ENCODE data around the gene PTPRD.
"Not testable (repeated sequence)": the region's sequence is repeated elsewhere in the genome, so short reads cannot be mapped to it uniquely, and the experiment has no call there.

PTPRD gene

GRCh38 chr9:9215050-9215449 lies 1397.8 kb downstream of the PTPRD start:
- DNase-seq (ENCODE audit: low read depth in 4 of 4, low spot score in 1 of 4) = no peak

DNA sequence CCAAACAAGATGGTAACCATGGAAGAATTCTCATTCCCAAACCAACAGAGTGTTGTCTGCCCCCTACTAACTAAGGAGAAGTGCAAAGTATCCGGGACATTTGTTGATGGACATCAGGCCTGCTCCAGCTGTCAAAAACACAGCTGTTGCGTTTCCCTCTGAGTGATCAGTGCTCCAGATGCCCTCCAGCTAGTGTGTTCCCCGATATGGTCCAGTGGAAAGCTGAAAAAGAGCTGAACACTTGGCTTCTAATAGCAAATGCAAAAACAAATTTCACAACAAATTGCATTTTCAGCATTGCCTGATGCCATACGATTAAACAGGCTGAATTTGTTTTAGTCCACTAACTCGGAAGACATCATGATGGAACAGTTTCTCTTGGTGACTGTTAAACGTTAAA lies 1398.7 kb downstream of the PTPRD start:
- DNase-seq (ENCODE audit: low read depth in 4 of 4, low spot score in 1 of 4) = no peak

DNA sequence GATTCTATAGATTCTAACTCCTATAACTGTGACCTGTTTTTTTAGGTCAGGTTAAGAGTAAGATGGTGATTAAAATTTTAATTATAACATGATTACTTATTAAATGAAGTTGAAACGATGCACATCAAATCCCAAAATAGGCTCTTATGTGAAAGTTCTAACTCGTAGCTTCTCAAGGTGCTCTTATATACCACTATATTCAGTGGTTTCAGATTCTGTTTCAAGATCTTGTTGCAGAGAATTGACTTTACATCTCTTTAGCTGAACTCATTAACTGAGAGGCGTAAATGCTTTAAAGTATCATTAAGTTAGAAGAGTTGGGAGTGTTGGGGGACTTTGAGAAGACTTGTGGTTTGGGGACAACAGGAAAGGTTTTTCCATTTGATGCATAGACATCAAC lies 1399.8 kb downstream of the PTPRD start:
- DNase-seq (ENCODE audit: low read depth in 4 of 4, low spot score in 1 of 4) = no peak

GRCh38 chr9:9202276-9202675 lies 1410.5 kb downstream of the PTPRD start:
- DNase-seq (ENCODE audit: low read depth in 4 of 4, low spot score in 1 of 4) = no peak

DNA sequence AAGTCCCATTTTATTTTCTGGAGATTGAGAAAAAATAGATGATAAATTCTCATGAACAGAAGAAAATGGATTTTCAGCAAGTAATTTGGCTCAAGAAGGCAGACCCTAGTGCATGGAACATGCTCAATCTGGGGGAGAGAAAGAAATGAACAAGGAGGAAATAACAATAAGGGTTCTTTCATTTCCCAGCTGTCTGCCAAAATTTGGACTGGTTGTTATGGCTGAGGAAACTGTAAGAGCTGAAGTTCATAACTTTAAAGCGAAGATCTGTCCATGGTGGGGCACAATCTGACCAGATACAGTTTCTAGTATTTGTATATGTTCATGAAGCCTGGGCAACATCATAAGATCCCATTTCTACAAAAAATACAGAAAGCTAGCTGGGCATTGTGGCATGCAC lies 1426.7 kb downstream of the PTPRD start:
- DNase-seq (ENCODE audit: low read depth in 4 of 4, low spot score in 1 of 4) = no peak

- DNase-seq (ENCODE audit: low read depth in 4 of 4, low spot score in 1 of 4) = no peak
Observed at GRCh38 chr9:9182431-9182830, 1430.4 kb downstream of the PTPRD start.

DNA sequence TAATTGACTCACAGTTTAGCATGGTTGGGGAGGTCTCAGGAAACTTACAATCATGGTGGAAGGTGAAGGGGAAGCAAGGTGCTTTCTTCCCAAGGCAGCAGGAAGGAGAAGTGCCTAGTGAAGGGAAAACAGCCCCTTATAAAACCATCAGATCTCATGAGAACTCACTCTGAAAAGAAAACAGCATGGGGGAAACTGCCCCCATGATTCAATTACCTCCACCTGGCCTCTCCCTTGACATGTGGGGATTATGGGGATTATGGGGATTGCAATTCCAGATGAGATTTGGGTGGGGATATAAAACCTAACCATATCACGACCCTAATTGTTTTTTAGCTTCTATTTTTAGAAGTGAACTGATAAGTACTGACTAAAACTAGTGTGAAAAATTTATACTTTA lies 1435.7 kb downstream of the PTPRD start:
- DNase-seq (ENCODE audit: low read depth in 4 of 4, low spot score in 1 of 4) = no peak

GRCh38 chr9:9174358-9174757 lies 1438.4 kb downstream of the PTPRD start:
- DNase-seq (ENCODE audit: low read depth in 4 of 4, low spot score in 1 of 4) = no peak

DNA sequence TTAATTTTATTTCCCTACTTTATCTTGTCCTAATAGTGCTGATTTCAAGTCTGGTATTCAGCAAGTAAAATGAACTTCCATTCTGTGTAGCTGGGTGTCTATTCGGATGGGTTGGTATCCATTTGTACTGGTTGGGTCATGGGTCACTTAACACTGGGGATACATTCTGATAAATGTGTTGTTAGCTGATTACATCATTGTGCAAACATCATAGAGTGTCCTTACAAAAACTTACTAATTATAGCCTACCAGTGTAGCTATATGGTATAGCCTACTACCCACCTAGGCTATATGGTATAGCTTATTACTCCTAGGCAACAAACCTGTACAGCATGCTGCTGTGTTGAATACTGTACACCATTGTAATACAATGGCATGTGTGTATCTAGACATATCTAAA lies 1439.5 kb downstream of the PTPRD start:
- DNase-seq (ENCODE audit: low read depth in 4 of 4, low spot score in 1 of 4) = no peak

DNA sequence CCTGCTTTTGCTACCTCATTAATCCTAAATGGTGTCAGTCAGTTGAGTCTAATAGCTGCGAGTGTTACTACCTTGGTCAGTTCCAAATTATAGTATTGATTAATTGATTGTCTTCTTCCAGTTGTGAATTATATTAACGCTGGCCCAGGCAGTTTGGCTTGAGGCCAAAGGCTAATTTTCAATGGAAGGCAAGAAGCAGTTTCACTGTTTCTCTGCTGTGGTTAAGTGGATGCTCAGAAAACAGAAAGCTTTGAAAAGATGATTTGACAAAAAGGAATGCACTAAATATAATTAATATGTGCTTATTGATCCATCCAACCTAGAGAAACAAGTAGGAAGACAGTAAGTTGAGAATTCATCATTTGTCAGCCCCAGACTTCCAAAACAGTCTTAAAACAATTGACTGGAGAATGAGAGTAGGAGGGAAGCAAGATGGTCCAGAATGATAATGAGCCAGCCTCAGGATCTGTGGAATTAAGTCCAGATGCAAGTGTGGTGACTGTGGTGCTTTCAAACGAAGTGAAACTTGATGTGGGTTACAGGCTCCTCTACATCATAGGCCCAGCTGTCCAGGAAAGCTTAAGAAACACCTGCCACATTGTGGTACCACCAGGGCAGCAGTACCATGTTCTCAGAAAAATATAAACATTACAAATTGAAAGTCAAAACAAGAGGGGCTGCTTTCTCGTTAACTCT lies 1442.2 kb downstream of the PTPRD start:
- no peak for DNase-seq (ENCODE audit: low read depth in 4 of 4, low spot score in 1 of 4)

DNA sequence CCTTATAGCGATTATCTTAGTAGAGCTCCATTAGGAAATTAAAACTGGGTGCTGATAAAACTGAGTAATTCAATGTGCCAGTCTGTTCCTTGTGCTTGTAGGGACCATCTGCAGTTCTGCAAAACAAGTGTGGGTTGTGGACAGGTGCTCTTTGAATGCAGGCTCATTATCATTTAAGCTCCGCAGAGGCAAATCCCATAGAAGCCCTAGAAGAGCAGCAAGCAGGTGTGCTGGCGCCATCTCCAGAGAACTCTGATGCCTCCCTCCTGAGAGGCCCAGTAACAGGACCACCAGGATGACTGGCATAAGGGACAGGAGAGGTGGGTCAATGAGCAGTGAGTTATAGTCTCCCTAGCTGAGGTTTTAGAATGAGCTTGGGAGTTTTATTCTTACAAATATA lies 1470.8 kb downstream of the PTPRD start:
- no peak for DNase-seq (ENCODE audit: low read depth in 4 of 4, low spot score in 1 of 4)

- DNase-seq (ENCODE audit: low read depth in 4 of 4, low spot score in 1 of 4) = no peak
Observed at GRCh38 chr9:9133526-9133925, 1479.3 kb downstream of the PTPRD start.

- DNase-seq (ENCODE audit: low read depth in 4 of 4, low spot score in 1 of 4) = no peak
Observed at GRCh38 chr9:9124616-9125015, 1488.2 kb downstream of the PTPRD start.

DNA sequence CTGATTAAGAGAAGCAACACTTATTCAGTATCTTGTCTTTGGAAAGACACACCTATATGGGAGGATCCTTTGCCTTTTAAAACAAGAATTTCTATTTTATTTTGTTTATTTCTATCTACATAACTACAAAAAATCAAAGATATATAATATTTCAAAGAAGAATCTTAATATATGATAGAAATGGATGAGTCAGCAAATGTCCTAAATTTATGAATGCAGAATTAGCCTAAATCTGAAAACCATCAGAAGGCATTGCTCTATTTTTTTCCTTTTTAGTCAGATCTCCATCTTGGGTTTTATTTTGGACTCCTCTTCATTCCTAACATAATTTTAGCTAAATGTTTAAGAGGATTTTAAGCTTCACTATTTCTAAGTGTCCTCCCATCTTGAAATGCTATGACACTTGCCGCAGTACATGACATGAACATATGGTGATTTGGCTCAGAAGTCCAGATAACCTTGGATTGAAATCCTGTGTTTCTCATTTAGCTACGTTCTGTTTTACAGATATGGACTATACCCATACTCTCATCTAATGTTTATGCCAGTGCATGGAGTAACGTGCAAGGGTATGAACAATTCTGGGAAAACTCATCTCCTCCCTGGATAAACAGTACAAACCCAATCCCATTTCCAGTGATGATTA lies 1490.4 kb downstream of the PTPRD start:
- DNase-seq (ENCODE audit: low read depth in 4 of 4, low spot score in 1 of 4) = no peak

DNA sequence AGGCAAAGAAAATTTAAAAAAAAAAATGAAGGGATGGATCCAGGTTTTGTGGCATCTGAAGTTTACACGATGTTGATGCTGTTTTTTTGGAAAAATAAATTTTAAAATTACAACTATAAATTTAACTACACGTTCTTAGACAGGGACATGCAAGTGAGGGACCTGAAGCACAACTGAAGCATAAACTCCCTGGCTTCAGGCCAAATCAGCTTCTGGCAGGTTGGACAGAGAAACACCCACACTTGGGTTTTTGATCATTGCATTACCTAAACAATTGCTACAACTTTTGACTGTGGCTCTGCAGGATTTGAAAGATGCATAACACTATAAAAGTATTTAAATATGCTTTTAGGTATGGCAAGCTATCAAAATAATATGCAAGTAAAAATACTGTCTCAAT lies 1494.9 kb downstream of the PTPRD start:
- DNase-seq (ENCODE audit: low read depth in 4 of 4, low spot score in 1 of 4) = no peak

DNA sequence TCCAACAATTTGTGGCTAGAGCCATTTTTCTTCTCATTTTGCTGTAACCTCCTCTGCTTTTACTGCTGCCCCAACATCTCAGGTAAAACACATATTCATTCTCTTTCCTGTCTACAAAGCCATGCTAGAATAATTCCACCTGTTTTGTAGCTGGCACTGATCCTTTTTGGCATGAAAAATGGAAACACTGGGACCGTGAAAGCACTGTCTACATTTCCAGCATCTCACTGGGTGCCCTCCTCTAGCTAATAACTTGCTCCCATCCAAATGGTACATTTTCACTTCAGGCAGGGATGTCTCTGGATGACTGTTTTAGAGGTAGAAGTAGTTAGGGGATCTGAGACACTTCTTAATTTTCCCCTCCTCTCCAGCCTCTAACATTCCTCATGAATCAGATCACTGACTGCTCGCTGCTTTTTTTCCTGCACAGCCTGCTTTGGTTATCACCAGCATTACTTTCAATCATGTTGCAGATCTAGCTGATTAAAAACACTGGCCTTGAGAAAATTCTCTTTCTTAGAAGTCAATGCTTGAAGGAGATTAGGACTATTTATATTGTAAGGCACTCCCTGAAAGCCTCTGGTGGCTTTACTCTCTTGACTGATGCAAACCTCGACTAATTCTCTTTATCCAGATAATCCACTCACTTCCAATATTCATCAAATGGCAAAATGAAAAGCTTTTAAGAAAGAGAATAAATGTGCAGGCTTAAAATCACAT lies 1500.6 kb downstream of the PTPRD start:
- DNase-seq (ENCODE audit: low read depth in 4 of 4, low spot score in 1 of 4) = no peak

DNA sequence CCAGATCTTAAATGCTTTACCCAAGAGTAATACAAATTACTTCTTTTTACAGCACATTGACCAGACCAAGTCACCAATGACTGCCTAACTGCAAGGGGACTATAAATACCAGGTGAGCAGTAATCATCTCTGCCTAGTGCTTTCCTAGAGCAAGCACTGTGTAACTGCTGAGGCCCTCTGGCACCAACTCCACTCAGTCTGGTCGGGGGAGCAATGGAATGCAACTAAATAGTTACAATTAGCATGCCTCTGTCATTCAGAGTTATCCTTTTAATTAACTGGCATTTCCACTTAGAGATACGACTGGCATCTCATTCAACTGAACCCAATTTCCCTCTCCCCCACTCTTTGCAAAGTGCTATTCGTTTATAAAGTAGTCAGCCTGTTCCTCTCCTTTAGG lies 1504.2 kb downstream of the PTPRD start:
- no peak for DNase-seq (ENCODE audit: low read depth in 4 of 4, low spot score in 1 of 4)

GRCh38 chr9:9102295-9102694 lies 1510.5 kb downstream of the PTPRD start:
- no peak for DNase-seq (ENCODE audit: low read depth in 4 of 4, low spot score in 1 of 4)

DNA sequence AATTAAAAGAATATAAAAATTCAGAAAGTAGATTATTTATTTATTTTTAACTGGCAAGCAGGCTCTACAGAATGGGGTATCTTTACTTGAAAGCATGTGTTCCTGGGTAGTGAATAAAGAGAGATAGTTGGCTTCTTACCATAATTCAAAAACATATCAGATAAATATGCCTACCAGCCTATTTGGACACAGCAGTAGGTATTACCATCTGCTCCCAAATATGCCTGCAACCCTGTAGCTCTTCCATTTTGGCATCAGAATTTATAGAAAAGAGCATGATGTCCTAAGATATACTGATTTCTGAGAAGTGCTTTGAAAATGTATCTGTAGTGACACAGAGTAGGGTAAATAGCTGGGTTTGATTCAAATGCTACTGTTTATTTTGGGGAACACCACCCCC lies 1512.7 kb downstream of the PTPRD start:
- DNase-seq (ENCODE audit: low read depth in 4 of 4, low spot score in 1 of 4) = no peak

DNA sequence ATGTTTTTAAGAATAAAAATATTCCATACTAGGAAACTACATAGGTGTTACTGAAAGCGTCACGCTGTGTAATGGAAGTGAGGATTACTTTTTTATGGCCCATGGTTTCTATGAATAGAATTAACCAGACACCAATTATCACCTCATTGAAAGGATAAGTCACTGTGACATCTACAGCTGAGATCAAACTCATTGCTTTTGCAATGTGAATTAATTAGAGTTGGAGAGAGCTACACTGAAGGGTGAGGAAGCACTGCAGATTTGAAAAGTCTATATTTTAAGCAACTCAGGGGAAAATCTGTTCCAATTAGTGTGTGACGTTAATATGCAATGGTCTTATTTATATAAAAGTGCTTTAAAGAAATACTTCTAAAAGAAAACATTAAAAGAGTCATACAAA lies 1513.2 kb downstream of the PTPRD start:
- no peak for DNase-seq (ENCODE audit: low read depth in 4 of 4, low spot score in 1 of 4)

DNA sequence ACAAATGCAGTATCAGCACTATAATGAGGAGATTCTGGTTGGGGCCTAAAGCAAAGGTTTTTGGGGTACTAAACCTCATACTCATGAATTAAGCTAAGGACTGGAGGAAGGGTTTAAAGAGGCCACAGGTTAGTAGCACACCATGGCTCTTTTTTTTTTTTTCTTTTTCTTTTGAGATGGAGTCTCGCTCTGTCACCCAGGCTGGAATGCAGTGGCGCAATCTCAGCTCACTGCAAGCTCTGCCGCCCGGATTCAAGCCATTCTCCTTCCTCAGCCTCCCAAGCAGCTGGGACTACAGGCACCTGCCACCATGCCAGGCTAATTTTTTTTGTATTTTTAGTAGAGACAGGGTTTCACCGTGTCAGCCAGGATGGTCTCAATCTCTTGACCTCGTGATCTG lies 1515.5 kb downstream of the PTPRD start:
- DNase-seq (ENCODE audit: low read depth in 4 of 4, low spot score in 1 of 4) = not testable (repeated sequence)

DNA sequence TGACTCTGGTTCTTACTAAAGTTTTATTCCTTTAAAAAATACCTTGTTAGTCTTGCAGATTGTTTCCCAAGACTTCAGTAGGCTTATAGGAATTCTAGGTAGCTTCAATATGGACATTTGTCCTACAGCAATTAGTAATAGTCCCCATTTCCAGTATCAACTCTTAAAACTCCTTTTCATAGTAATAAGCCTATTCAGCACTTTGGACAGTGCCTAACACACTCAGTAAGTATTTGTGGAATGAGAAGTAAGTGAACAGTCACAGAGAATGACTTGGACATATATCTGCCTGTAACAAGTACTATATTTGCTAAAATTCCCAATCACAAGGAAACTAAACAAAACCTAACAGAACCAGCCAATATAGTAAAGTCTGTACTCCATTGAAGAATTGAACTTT lies 1521.4 kb downstream of the PTPRD start:
- DNase-seq (ENCODE audit: low read depth in 4 of 4, low spot score in 1 of 4) = no peak

DNA sequence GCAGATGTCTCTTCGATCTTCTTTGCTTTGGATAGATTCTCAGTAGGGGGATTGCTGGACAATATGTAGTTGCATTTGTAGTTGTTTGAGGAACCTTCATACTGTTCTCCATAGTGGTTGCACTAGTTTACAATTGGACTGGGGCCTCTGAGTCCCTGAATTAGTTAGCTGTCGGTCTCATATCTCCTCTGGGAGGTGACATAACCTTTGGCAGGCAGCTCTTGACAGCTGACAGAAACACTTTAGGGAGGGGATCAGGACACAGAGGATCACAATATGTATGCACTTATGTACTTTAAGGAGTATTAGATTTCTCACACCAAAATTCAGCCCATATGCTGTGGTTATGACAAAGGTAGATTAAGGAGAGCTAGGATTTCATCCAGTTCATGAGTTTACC lies 1533.3 kb downstream of the PTPRD start:
- no peak for DNase-seq (ENCODE audit: low read depth in 4 of 4, low spot score in 1 of 4)

Data from stimulated activated CD4-positive, alpha-beta T cell treated with anti-CD3 and anti-CD28 coated beads, Interleukin-1b, Interleukin-23, amount 100 ng/mL, for 24 hours (primary cell).